GM21825 (cell line): ENCODE results near the gene PFDN2.
A peak's percentile ranks its signal among the peaks of the same experiment; 100 is the strongest.
"Not testable (repeated sequence)": the region's sequence is repeated elsewhere in the genome, so short reads cannot be mapped to it uniquely, and the experiment has no call there.

Experiments used
- ATAC-seq: cut with Tn5 transposase; IDR thresholded peaks from one replicate; pipeline ENCODE4 v1.9.1; 2021; ENCODE audit warnings: mild to moderate bottlenecking, moderate library complexity; ENCODE audit not compliant: unreplicated experiment

The PFDN2 gene

GRCh38 chr1:161139766-161140165 is 21.9 kb upstream of the PFDN2 start:
- ATAC-seq = no peak

GRCh38 chr1:161138431-161138830 is 20.6 kb upstream of the PFDN2 start:
- no peak for ATAC-seq

GRCh38 chr1:161137881-161138280 is 20.0 kb upstream of the PFDN2 start:
- ATAC-seq = no peak

- peak; percentile 14 for ATAC-seq
Observed at GRCh38 chr1:161133220-161133740, 15.4 kb upstream of the PFDN2 start.

- peak; percentile 87 for ATAC-seq
Observed at GRCh38 chr1:161132410-161133219, 14.8 kb upstream of the PFDN2 start, which contains the start of gene DEDD. Gene DEDD, minus strand, starts transcription at chr1:161132667. Its CDS starts 8,205 bp downstream, at chr1:161124462.

DNA sequence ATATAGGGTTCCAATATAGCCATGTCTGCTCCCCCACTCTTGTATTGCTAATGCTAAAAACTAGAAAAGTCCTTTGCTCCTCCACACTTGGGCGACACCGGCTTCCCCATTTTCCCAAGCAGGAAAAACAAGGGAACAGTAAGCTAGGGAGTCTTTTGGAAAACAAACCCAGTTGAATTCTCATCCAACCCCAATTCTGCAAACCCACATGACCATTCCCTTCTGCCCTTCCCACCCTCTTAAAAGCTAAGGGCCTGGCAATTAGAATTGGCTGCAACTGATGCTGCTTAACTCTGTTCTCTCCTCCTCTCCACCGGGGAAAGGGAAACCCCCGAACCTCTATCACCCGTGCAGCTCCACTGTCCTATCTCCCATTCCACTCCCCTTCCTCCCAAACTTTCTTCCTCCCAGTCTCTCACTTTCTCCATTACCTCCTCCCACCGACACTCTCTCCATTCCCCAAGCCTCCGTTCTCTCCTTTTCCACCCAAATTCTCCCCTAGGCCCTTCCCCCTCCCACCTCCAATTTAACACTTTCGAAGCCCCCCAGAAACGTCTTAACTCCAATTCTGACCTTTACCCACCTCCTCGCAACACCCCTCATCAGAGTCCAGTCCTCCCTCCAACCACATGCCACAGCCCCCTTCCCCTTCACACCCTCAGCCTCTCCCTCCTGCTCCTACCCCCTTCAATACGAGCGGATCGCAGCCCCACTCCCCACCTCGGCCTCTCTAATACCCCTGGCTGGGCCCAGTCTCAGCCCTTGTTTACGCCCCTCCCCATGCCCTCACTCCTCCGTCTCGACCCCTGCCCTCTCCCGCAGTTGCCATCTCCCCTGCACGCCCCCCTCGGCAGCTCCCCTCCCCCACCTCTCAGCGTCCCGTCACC is 13.9 kb upstream of the PFDN2 start:
- ATAC-seq = no peak

DNA sequence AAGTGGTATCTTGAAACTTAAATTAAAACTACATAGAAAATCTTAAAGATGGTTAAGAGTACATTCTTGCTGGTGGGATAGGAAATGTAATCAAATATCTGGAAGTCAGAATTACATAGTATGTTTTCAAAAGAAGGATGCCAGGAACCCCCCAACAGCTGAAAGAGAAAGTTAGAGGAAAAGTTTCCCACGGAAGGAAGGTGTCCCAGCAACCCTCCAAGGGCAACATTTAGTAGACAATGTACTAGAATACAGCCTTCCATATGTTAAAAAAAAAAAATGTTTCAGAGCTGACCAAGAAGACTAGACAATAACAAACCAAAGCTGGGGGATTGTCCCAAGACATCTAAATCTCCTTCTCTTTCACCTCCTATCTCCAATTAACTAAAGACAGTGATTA is 12.4 kb upstream of the PFDN2 start:
- no peak for ATAC-seq

DNA sequence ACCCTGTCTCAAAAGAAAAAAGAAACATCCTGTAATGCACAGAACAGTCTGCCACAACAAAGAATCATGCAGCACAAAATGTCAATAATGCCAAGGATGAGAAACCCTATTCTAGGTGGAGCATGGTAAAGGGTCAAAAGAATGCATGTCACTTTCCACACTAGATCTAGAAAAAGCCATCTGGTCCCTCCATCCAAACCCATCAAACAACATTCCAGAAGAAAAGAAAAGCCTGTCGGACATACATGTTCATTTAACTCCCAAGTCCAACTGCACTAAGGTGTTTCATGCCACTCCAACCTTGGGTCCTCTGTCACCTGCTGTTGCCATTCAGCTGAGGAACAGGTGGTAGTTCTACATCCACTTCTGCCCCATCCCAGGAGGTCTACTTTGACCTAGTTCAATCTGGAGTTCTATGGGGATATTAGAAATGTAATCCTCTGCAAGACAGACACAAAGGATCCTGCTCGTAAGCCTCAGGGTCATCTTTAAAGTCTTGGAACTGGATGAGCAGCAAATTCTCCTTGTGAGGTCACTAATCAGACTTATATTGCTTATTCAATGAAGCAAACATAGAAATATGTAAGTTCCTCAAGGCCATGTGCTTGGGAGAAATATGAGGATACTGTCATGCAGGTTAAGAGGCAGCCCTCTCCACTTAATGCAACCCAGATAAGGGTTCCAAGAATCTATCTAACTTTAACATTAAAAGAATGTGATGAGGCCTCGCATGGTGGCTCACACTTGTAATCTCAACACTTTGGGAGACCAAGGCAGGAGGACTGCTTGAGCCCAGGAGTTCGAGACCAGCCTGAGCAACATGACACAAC is 11.0 kb upstream of the PFDN2 start:
- ATAC-seq = no peak

- ATAC-seq = no peak
Observed at GRCh38 chr1:161127649-161128048, 9.8 kb upstream of the PFDN2 start.

DNA sequence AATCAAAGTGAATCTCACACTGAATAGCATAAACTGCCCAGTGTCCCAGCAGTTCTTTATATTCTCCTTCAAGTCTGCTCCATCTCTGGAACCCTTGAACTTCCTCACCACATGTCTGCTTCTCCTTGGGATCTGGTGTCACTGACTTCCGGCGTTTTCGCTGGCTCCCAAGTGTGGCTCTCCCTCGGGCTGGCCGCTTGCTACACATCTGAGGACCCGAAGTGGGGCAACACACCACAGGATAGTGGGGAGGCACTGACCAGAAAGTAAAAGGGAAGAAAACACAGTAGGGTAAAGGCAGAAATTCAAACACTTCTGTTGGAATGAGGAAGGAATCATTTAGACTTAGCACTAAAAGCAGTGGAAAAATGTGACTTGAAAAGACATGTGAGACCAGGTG is 5.1 kb upstream of the PFDN2 start:
- no peak for ATAC-seq

- ATAC-seq = no peak
Observed at GRCh38 chr1:161121834-161122233, 4.0 kb upstream of the PFDN2 start.

- ATAC-seq = no peak
Observed at GRCh38 chr1:161121042-161121650, 3.3 kb upstream of the PFDN2 start.

DNA sequence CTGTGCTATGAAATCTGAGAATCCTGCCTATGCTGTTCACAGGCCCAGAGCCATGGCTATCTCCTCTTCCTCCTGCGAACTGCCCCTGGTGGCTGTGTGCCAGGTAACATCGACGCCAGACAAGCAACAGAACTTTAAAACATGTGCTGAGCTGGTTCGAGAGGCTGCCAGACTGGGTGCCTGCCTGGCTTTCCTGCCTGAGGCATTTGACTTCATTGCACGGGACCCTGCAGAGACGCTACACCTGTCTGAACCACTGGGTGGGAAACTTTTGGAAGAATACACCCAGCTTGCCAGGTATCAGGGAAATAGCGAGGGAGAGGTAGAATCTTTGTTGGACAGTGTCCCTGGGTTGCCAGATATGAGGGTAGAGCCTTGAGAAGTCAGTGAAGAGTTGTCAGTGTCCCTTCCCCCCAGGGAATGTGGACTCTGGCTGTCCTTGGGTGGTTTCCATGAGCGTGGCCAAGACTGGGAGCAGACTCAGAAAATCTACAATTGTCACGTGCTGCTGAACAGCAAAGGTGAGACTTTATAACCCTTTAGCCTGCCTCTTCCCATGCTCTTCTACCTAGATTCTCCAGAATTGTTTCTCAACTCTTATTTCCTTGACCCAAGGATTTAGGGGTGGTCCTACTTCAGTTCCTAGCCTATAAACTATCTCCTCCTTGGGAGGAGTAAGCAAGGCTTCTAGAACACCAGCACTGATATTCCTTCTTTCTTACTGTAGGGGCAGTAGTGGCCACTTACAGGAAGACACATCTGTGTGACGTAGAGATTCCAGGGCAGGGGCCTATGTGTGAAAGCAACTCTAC is 1.5 kb upstream of the PFDN2 start:
- no peak for ATAC-seq

GRCh38 chr1:161115961-161116360 is 1.9 kb downstream of the PFDN2 start:
- ATAC-seq = not testable (repeated sequence)

- no peak for ATAC-seq
Observed at GRCh38 chr1:161115132-161115711, 2.6 kb downstream of the PFDN2 start.

DNA sequence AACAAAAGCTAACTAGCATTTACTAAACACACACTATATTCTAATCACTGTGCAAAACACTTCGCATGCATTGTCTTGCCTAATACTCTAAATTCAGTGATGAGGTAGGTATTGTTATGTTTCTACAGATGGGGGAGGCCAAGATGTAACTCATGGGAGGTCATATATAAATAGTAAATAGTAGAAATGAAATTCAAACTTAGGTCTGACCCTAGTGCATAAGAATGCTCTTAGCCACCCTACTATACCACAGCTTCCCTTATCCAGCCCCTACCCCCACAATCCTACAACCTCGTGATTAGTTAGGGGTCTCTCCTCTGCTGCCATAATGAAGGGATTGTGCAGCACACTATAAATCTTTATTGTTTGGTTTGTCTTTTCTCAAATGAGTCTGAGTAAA is 3.3 kb downstream of the PFDN2 start:
- ATAC-seq = no peak

DNA sequence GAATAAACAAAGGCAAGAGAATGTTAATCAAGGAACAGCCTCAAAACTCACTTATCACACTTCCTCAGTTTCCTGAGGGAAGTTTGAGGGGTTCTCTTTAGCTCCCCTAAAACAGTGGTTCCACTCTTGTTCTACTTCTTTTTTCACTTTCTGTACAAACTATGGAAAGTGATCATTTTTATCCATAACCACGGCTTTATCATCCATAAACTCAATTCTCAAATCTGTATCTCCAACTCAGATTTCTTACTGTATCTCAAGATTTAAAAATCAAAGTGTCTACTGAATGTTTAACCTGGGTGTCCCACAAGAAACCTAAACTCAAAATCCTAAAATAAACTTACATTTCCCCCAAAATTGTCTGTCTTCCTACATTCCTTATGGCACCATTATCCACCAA is 3.9 kb downstream of the PFDN2 start:
- no peak for ATAC-seq

GRCh38 chr1:161111527-161111926 is 6.3 kb downstream of the PFDN2 start:
- ATAC-seq = no peak

- no peak for ATAC-seq
Observed at GRCh38 chr1:161111117-161111516, 6.7 kb downstream of the PFDN2 start.
